ENCODE measurements around the gene PORCN.

GRCh38 chrX:48523682-48524081 lies 14.9 kb downstream of the PORCN start:
- TF ChIP-seq CTCF (IDR thresholded peaks at IDR 0.05) (no peak), EP300 (IDR thresholded peaks at IDR 0.05) (no peak)

Data from ovary (tissue), 3 donors.